RWPE1 (cell line): Measurements from ENCODE around the gene GAB2.
A peak's percentile ranks its signal among the peaks of the same experiment; 100 is the strongest.

Experiments
- CTCF ChIA-PET: fragments of 350-600 bp; sonication (Branson Sonifier 250); formaldehyde crosslinking; extraction: SDS; loops from one replicate; lab custom pipeline; 2021; lab: Yijun Ruan, JAX
- POLR2A ChIA-PET: fragments of 400-600 bp; formaldehyde crosslinking; extraction: SDS; loops from one replicate; lab custom pipeline; 2020; ENCODE audit warnings: antibody characterized with exemption; ENCODE audit not compliant: low non-redundant PET; lab: Yijun Ruan, JAX
- DNase-seq: peaks from one replicate; pipeline ENCODE4 v3.0.0; 2012; ENCODE audit warnings: low spot score
- H3K27ac ChIP-seq: fragments of 450-650 bp; 2 replicates; pipeline ENCODE4 v1.5.1; 2017
- TF ChIP-seq, protein P1 (sequence below): fragments of 450-650 bp; conservative IDR thresholded peaks from 2 replicates; pipeline ENCODE4 v1.5.1; 2017; ENCODE audit warnings: low read depth, mild to moderate bottlenecking

GAB2 gene

DNA sequence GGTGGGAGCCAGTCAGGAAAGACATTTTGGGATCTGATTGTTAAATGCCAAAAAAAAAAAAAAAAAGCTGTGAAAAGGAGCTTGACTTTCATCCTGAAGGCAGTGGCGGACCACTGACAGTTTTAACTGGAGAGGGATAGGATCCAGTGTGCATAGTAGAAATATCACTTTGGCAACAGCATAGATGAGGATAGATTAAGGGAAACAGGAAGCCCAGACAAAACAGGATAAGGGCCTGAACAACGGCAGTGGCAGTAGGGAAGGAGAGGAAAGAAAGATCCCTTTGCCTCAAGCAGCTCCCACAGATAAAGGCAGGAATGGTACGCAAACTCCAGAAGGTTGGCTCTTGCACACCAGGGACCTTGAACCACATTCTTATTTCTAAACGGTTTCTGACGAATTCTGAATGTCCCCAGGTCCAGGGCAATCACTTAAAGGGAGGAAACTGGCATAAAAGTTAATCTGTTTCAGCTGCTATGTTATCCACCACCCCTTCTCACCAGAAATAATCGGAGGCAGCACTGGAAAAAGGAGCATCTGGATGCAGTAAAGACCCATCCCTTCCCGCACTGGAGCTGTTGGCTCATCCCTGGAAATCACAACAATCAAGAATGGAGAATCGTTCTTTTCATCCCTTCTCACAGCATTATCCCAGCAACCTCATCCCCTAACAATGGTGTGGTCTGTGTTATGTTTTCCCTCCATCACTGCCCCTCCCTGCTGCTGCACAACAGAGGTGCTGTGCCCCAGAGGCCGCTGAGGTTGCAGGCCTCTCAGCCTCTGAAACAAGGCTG is 99.1 kb downstream of the GAB2 start:
- H3K27ac ChIP-seq = no peak overlapping the region
- ChIA-PET POLR2A (no interaction called here), CTCF (interaction anchor here (0.7 kb wide), 2 partner anchors 70 to 327 kb away, joined by 4 read pairs; no protein-coding TSS in a partner anchor)
- TF ChIP-seq, protein P1, sequence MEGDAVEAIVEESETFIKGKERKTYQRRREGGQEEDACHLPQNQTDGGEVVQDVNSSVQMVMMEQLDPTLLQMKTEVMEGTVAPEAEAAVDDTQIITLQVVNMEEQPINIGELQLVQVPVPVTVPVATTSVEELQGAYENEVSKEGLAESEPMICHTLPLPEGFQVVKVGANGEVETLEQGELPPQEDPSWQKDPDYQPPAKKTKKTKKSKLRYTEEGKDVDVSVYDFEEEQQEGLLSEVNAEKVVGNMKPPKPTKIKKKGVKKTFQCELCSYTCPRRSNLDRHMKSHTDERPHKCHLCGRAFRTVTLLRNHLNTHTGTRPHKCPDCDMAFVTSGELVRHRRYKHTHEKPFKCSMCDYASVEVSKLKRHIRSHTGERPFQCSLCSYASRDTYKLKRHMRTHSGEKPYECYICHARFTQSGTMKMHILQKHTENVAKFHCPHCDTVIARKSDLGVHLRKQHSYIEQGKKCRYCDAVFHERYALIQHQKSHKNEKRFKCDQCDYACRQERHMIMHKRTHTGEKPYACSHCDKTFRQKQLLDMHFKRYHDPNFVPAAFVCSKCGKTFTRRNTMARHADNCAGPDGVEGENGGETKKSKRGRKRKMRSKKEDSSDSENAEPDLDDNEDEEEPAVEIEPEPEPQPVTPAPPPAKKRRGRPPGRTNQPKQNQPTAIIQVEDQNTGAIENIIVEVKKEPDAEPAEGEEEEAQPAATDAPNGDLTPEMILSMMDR = no peak
- no peak for DNase-seq

DNA sequence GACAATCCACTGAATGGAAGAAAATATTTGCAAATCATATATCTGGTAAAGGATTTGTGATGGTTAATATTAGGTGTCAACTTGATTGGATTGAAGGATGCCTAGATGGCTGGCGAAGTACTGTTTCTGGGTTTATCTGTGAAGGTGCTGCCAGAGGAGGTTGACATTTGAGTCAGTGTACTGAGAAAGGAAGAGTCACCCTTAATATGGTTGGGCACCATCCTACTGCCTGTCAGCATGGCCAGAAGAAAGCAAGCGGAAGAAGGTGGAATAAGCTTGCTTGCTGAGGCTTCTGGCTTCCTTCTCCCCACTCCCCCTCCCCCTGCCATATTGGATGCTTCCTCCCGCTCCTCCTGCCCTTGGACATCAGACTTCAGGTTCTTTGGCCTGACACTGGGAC is 101.9 kb downstream of the GAB2 start:
- TF ChIP-seq, protein P1 = no peak
- POLR2A ChIA-PET = no interaction called here
- H3K27ac ChIP-seq = no peak overlapping the region
- DNase-seq = no peak
- CTCF ChIA-PET = no interaction called here

DNA sequence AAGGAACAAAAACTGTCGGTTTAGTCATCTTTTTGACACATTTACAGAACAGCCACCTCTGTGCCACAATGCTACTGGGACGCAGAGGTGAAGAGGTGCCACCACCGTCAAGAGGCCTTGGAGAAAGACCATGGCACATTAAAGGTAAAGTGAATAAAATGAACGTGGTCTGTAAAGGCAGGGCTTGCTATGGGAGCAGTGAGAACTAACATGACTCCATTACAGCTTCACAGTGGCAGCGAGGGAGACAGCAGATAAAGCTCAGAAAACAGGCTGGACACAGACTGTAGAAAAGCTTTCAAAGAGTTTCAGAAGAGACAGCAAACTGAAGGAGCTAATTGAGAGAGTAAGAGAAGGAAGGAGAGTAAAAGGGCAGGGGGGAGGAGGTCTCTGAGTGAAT is 102.9 kb downstream of the GAB2 start:
- CTCF ChIA-PET = interaction anchor here (0.5 kb wide), 1 partner anchor 934 kb away, joined by 3 read pairs; no protein-coding TSS in a partner anchor
- no peak for DNase-seq
- no peak overlapping the region for H3K27ac ChIP-seq
- TF ChIP-seq, protein P1 = no peak
- POLR2A ChIA-PET = no interaction called here

DNA sequence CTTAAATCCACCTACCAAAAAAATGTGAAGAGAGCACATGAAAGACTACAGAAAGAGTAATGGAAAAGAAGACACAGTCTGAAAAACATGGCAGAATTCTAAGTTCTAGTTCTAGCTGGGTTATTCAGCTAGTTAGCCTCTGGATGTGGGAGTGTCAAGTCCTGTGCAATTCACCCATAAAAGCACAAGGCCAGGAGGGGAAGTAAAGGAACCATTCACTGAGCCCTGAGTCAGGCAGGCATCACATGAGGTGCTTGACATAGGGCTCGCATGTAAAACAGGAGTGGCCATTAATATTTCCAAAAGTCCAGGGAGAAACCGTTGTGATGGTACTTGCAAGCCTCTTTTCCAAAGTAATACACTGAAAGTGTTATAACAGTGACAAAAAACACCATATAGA is 103.7 kb downstream of the GAB2 start:
- CTCF ChIA-PET = interaction anchor here (0.7 kb wide), 1 partner anchor 21 kb away, joined by 3 read pairs; no protein-coding TSS in a partner anchor
- no peak overlapping the region for H3K27ac ChIP-seq
- no peak for DNase-seq
- TF ChIP-seq, protein P1 = no peak
- POLR2A ChIA-PET = no interaction called here

DNA sequence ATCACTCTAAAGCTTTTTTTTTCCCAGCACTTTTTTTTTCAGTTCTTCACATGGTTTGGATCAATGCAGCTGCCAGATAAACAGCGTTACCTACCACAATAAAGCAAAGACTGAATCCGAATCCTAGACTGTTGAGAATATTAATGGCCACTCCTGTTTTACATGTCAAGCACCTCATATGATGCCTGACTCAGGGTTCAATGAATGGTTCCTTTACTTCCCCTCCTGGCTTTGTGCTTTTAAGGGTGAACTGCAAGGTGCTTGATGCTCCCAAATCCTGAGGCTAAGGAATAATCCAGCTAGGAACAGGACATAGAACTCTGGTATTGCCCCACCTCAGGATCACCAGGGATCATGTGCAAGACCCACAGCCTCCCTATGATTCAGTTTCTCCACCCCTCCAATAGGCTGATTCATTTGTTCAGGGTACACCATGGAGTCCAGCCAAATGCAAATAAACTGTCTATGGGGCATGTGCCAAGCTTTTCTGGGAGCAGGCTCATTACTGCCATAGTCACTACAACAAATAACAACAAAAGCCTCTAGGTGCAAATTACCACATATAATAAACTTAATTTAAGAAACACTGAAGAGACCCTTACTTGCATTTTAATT is 104.3 kb downstream of the GAB2 start:
- TF ChIP-seq, protein P1 = no peak
- CTCF ChIA-PET = interaction anchor here (0.7 kb wide), 1 partner anchor 22 kb away, joined by 3 read pairs; no protein-coding TSS in a partner anchor
- H3K27ac ChIP-seq = no peak overlapping the region
- POLR2A ChIA-PET = no interaction called here
- DNase-seq = peak; percentile 78

DNA sequence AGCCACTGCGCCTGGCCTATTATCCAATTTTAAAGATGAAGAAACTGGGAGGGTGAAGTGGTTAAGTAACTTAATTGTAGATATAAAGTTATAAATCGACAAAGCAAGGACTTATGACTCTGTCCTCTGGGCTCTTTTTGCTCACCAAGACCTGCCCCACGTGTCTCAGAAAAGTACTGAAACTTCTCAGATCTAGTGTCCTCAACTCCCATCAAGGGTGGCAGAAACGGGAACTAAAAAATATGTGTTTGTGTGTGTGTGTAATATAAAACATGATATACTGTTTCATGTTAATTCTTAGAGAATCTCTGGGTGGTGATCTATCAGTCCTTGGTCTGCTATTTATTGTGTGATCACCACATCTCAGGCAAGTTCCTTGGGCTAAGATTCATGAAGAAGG is 104.9 kb downstream of the GAB2 start:
- CTCF ChIA-PET = no interaction called here
- no peak overlapping the region for H3K27ac ChIP-seq
- DNase-seq = no peak
- POLR2A ChIA-PET = no interaction called here
- TF ChIP-seq, protein P1 = no peak
